ENCODE measurements around the gene GTF3A.

GTF3A gene

GRCh38 chr13:27449936-27450828, 25.8 kb downstream of the GTF3A start, which contains the start of gene MTIF3:
Gene MTIF3, minus strand, starts transcription at chr13:27450564. Its CDS starts 10,116 bp downstream, at chr13:27440448.
- DNase-seq: peak; percentile 88

- peak; percentile 82 for DNase-seq
Observed at GRCh38 chr13:27450921-27451471, 26.6 kb downstream of the GTF3A start.

GRCh38 chr13:27455331-27455855, 31.0 kb downstream of the GTF3A start:
- DNase-seq: no peak

GRCh38 chr13:27461940-27462584, 37.6 kb downstream of the GTF3A start:
- DNase-seq: no peak

GRCh38 chr13:27463500-27463899, 39.1 kb downstream of the GTF3A start:
- no peak for DNase-seq

- DNase-seq: no peak
Observed at GRCh38 chr13:27465611-27466010, 41.2 kb downstream of the GTF3A start.

GRCh38 chr13:27466513-27466912, 42.1 kb downstream of the GTF3A start:
- no peak for DNase-seq

- DNase-seq: no peak
Observed at GRCh38 chr13:27470075-27470820, 45.8 kb downstream of the GTF3A start.

GRCh38 chr13:27472441-27472840, 48.0 kb downstream of the GTF3A start:
- DNase-seq: no peak

GRCh38 chr13:27472941-27473340, 48.5 kb downstream of the GTF3A start:
- no peak for DNase-seq

GRCh38 chr13:27474751-27475268, 50.4 kb downstream of the GTF3A start:
- no peak for DNase-seq

GRCh38 chr13:27476943-27477703, 52.7 kb downstream of the GTF3A start:
- peak; percentile 2 for DNase-seq

- DNase-seq: peak; percentile 1
Observed at GRCh38 chr13:27481766-27482165, 57.3 kb downstream of the GTF3A start.

- no peak for DNase-seq
Observed at GRCh38 chr13:27482983-27483382, 58.6 kb downstream of the GTF3A start.

GRCh38 chr13:27483421-27483820, 59.0 kb downstream of the GTF3A start:
- no peak for DNase-seq

Data from kidney glomerular epithelial cell (primary cell).